ENCODE results near the gene S1PR2.

DNA sequence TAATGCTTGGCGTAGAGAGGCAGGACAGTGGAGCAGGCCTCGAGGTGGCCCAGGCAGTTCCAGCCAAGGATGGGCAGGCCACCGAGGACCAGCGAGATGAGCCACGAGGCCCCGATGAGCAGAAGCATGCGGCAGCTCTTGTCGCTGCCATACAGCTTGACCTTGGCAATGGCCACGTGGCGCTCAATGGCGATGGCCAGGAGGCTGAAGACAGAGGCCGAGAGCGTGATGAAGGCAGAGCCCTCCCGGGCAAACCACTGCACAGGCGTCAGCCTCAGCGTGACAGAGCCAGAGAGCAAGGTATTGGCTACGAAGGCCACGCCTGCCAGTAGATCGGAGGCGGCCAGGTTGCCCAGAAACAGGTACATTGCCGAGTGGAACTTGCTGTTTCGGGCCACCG is 6.8 kb downstream of the S1PR2 start:
- TF ChIP-seq POLR2A (IDR thresholded peaks at IDR 0.05; ENCODE audit: low read length): no peak
- no peak for TF ChIP-seq GATA1 (IDR thresholded peaks at IDR 0.05; ENCODE audit: low read depth, low read length)
